NCI-H2196 treated with DMSO at 0.1 percent for 48 hours (cell line): ENCODE results near the gene ROCK2.
"Not testable (repeated sequence)": the region's sequence is repeated elsewhere in the genome, so short reads cannot be mapped to it uniquely, and the experiment has no call there.

Experiments
- DNase-seq: peaks from one replicate; lab custom pipeline; 2025; ENCODE audit not compliant: unreplicated experiment; lab: John Stamatoyannopoulos, UW

ROCK2 gene

DNA sequence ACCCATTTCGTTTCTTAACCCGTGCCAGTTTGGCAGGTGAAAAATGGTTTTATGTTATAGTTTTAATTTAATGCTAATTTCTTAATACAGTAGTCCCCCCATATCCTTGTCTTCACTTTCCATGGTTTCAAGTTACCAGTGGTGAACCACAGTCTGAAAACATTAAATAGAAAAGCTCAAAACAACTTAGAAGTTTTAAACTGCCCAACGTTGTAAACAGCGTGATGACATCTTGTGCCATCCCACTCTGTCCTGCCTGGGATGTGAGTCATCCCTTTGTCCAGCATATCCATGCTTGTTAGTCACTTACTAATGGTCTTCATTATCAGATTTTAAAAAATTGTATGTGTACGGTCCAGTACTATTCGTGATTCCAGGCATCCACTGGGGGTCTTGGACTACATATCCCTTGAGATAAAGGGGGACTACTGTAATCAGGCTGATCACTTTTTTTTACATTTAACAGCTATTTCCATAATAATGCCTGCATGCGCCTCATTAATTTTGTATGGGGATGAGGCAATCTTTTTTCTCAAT lies 157.3 kb downstream of the ROCK2 start:
- no peak for DNase-seq

DNA sequence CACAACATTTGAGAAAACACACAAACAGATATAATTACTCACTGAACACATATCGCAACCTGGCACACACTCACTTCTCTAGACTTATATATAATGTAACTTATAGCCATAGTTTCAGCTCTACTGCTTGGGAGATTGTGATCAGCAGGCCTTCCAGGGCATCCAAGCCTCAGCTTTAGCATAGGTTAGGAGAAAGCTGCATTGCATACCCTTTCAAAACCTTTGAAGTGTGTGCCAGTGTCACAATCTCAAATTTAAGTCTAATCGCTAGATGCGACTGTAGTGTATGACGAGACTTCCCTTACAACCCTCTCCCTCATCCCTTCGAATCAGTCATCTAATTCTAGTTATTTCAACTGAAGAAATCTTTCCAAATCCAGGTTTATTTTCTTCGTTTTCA lies 158.3 kb downstream of the ROCK2 start:
- DNase-seq = no peak

DNA sequence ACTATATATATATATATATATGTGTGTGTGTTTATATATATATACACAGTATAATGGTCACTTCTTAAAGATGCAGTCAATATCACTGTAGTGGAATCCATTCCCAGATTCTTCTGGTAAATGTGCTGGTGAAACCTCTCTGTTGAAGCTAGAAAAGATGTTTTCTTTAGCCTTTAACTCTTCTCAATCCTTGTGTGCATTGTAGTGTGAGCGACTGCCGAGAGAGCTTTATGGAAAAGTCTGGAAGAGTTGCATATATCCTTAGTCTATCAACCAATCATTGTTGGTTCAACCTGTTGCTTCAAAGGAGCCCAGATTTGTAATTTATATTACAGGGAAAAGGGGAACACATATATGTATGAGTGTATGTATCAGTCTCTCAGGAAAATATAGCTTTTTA lies 161.5 kb downstream of the ROCK2 start:
- no peak for DNase-seq

DNA sequence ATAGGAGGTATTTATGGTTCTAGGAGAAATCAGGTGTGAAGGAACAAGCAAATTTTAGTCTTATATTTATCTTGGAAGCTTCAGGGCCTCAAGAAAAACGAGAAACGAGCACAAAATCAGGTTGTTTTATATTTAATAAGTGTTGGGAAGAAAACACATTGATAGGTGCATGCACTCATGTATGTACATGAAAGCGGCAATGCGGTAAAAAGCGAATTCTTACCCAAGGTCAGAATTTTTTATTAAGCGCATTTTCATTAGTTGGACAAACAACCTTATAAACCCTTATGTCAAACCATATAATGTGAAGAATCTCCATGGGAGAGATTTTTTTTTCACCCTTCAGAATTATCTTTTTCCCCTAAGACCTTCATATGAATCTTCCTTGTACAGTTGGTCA lies 163.8 kb downstream of the ROCK2 start:
- DNase-seq = no peak

DNA sequence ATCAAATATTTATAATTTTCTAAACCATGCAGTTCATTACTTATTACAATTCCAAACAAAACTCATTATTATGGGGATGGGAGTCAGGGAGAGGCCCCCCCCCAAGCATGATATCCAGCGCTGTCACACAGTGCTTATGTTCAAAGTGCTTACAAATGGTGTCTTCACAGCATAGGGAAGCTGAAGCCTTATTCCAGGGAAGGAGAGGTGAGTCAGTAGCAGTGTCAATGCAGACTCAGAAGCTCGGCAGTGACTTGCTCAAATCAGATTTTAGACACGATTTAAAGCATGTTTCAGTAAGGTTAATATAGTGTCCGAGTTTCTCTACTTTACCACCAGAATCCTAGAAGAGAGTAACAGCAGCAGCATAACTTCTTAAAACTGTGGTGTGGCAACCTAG lies 164.5 kb downstream of the ROCK2 start:
- no peak for DNase-seq

DNA sequence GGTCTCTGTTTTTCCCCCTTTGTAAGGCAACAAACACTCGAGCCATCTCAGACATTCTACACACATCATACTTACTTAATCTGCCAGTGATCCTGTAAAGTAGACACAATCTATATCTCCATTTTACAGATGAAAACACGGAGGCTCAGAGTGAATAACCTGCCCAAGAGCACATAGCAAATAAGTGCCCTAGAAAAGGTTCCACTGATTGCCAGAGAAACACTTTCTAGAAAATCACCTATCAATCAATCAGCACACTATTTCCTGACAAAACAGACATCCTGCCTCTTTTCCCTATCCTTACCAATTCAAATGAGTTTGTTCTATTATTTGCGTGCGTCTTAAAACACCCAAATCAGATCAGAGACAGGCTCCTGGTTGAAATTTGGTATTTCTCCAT lies 165.2 kb downstream of the ROCK2 start:
- DNase-seq = no peak

DNA sequence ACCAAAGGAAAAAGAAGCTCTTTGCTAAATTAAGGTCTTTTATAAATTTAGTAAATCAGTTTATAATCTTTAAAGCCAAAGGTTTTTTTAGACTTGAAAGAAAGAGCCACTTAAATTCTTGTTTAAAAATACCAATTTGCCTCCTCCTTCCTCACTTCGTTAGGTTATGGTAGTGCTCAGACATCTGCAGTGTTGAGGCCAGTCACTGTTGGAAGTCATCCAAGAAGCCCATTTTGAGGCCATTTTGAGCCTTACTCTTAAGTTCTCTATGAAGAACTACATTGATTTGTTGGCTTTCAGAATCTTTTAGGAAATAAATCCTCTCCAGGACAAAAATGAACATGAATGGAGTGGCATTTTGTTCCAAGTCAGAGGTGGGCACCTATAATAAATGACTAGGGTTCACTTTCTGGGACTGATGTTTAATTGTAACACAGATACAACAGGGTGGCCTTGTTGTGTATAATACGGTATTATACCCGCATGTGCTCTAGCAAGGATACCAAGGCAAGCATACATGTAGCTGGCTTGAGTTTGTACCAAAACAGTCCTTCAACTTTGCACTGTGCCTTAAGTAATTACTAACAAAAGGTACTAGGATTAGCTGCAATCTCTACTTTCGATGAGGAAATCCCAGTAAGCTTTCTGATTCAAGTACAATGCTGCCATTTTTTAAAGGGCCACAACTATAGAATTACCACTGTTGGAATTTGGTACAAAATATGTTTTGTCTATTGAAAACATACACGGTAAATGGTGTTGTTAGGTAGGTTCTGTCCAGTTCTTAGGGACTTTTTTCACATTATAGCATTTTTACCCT lies 166.4 kb downstream of the ROCK2 start:
- DNase-seq = no peak

DNA sequence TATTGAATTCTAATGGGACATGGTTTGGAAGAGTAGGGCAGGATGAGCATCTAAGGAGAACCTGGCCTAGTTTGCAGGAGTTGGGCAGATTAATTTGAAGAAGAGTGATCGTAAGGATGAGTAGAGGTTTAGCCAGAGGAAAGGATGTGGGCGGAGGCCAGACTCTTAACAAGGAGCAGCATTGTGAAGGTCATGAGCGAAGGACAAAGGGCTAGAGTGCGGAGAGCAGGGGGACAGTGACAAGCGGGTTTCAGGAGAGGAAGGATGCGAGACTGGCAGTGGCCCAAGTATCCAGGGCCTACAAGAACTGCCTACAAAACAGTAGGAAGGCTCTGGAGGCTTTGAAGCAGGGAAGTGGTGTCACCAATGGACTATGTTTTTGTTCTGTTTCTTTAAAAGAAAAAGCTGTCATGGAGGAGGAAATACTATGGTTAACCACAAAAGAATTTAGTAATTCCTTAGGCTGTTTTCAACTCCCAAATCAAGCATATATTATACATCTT lies 169.1 kb downstream of the ROCK2 start:
- no peak for DNase-seq

DNA sequence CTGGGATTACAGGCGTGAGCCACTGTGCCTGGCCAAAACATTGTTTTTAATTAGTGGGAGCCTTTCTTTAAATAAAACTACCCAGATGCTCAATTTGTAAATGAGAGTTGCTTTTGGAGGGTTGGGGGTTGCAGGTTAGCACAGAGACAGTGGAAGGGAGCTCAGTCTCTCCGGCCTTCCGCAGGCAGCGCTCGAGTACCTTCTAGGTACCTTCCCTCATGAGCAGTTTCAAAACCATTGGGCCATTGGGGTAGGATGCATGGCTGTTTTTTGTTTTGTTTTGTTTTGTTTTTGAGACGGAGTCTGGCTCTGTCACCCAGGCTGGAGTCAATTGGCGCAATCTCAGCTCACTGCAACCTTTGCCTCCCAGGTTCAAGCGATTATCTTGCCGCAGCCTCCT lies 170.2 kb downstream of the ROCK2 start:
- no peak for DNase-seq

DNA sequence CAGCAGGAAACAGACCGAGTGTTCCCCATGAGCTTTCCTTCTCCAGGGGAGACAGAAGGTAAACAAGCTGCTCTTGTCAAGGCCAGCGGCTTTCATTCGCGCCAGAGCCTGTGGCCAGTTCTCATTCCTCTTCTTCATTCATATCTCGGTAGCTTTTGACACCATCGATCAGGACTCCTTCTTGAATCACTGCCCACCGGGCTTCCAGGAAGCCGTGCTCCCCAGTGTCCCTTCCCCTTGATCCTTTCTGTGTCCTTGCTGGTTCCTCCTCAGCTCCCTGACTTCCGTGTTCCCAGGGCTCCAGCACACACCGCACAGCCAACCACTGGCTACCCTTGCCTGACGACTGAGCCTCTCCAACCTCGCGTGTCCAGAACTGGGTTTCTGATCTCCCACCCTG lies 175.1 kb downstream of the ROCK2 start:
- DNase-seq = no peak

DNA sequence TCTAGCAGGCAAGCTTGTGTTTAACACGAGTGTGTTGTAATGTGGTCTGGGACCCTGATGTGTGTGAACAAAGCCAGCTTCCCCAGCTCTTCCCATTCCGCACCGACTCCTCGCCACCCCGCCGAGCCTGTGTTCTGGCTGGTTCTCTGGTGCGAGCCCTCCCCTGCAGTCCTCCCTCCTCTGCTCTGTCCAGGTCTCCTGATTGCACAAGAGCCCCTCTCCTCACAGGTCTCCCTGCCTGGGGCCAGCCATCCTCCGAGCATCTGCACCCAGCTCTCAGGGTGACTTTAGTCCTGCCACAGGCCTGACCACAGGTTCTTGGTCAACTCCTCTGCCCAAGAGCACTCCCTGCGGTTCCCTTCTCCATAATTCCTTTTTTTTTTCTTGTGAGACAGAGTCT lies 175.9 kb downstream of the ROCK2 start:
- no peak for DNase-seq

DNA sequence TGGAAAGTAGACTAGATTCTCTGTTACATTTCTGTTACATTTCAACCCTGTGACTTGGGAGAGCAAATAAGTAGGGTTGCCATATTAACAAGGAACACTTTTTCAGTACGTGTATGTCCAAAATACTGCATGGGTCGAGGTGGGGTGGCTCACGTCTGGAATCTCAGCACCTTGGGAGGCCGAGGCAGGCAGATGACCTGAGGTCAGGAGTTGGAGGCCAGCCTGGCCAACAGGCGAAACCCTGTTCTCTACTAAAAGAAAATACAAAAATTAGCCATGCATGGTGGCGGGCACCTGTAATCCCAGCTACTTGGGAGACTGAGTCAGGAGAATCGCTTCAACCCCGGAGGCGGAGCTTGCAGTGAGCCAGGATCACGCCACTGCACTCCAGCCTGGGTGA lies 178.0 kb downstream of the ROCK2 start:
- no peak for DNase-seq

DNA sequence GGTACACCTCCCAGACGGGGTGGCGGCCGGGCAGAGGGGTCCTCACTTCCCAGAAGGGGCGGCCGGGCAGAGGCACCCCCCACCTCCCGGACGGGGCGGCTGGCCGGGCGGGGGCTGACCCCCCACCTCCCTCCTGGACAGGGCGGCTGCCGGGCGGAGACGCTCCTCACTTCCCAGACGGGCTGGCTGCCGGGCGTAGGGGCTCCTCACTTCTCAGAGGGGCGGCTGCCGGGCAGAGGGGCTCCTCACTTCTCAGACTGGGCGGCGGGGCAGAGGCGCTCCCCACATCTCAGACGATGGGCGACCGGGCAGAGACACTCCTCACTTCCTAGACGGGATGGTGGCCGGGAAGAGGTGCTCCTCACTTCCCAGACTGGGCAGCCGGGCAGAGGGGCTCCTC lies 179.4 kb downstream of the ROCK2 start:
- not testable (repeated sequence) for DNase-seq

DNA sequence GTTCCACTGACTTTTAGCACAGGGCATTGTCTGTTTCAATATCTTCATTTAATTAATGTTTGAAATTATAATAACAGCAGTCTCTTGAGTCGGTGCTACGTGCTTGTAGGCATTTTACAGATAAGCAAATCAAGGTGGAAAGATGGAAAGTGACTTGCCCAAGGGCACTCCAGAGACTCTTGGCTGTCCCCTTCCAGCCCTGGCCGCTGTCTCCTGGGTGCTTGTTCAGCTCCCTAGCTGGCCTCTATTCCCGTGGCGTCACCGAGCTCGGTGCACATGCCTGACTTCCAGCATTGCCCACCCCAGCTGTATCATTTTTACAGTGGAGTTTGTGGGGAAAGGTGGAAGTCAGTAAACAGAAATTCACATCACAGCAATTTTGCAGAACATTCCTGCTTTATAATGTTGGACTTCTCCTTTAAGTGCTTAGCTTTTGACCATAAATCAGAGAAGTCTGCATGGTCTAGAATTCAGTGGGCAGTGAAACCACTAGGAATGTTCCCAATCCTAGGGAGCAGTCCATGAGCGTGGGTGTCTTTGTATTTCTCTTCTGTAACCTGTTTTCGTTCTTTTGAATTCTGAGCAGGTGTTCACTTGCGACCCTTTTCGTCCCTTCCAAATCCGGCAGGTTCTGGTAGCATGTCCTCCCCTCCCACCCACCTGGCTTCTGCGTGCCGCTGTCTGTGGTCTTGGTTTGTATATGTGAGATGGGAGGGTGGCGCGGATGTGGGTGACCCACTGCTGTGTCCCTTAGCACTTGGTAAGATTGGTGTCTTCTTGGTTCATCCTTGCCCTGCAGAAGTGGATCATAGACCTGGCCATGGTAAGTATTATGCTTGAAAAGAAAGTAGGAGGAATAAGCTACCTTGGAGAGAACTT lies 180.8 kb downstream of the ROCK2 start:
- DNase-seq = no peak

DNA sequence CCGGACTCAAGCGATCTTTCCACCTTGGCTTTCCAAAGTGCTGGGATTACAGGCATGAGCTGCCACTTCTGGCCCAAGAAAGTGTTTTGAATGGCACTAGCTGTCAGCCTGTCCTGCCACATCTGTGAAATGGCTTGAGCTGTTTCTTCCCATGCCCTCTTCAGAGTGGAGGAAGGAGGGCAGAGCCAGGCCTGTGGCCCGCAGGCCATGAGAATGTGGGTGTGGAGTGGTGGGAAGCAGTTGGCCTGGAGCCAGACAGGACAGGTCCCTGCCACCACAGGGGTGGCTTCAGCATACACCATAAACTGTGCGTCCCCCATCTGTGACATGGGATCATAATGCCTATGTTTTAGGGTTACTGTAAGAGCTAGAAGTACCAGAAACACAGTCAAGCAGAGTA lies 182.7 kb downstream of the ROCK2 start:
- no peak for DNase-seq

DNA sequence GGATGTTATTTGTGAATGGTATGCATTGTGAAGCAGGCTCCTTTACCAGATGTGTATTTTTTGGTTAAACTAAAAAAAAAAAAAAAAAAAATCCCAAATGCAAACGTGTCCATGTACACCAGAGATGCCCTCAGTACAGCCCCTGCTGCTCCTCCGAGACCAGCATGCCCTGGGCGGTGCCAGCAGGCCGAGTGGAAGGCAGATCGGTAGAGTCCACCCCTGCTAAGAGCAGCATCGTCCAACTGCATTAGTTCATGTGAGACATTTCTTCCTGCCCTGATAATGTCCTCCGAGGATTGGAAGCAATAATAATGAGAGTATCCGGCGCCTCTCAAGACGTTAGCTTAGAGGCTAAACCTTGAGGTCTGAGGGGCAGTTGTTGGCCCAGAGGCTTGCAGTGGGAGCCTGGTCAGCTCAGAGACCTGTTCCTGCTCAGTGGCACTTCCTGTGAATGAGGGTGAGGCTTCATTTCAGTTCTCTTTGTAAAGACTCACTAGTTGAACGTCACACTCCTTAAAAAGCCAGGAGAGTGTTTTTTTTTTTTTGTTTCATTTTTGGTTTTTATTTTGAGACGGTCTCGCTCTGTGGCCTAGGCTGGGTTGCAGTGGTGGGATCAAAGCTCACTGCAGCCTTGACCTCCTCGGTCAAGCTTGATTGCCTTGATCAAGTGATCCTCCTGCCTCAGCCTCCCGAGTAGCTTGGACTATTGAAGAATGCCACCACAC lies 183.5 kb downstream of the ROCK2 start:
- DNase-seq = no peak

DNA sequence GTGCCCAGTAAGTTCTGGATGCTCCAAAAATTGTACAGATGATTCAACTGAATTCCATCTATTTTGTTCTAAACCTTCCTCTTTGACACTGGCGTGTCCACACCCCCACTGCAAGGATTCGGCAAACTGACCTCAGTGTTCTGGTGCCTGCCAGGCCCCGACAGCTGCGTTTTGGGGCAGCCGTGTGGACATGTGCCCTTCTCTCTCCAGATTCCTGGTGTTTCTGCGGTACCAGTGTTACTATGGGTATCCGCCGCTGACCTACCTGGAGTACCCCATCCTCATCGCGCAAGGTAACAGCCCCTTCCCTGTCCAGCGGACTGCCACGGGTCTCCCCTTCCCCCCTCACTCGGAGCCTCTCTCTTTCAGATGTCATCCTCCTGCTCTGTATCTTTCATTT lies 184.2 kb downstream of the ROCK2 start:
- DNase-seq = no peak

DNA sequence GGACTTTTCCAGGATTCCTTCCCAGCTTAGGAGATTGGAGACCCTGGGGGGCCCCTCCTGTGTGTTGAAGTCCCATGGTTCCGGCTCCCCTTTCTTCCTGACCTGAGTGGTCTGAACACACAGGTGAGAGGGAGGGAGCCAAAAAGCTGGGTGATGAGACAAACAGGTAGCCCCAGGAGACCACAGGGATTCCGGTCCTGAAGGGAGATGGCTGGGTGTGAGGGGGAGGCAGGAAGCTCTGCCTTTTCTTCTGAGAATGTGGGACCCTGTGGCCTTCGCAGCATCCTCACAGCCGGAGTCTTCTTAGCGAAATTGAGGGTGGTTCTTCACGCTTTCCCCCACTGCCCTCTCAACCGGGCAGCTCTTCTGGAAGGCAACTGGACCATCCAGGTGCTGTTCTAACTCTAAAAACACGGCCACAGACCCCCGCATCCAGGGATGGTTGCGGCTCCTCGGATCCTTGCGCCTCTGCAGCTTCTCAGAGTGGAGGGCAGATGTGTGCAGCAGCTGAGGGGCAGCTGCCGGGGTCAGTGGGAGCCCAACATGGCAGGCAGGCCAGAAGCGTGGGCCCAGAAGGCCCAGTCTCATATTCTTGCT lies 184.8 kb downstream of the ROCK2 start:
- DNase-seq = no peak

DNA sequence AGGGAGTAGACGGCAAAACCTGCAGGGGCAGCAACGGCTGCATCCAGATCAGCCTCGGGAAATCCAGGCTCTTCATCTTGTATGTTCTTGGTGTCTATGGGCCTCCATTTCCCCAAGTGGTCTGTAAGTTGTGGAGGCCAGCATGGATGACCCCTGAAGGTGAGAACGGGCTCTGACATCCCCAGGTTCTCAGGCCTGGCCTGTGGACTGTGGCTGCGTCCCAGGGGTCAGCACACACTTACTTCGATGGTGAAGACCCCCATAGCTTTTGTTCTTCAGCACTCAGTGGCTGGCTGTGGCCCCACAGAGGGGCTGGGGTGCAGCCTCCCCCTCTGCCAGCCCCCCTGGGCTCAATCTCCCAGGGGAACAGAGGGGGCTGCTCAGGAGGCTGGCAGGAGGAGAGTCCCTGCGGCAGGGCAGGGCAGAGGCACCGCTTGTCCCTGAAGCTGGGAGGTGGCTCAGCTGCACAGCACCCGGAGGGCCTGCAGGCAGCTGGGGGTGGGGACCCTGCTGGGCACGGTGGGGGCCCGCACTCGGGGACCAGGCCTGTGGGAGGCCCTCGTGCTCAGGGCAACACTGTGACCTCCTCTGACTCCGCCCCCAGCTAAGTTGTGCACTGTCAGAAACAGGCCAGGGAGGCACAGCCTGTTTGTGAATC lies 185.4 kb downstream of the ROCK2 start:
- no peak for DNase-seq

DNA sequence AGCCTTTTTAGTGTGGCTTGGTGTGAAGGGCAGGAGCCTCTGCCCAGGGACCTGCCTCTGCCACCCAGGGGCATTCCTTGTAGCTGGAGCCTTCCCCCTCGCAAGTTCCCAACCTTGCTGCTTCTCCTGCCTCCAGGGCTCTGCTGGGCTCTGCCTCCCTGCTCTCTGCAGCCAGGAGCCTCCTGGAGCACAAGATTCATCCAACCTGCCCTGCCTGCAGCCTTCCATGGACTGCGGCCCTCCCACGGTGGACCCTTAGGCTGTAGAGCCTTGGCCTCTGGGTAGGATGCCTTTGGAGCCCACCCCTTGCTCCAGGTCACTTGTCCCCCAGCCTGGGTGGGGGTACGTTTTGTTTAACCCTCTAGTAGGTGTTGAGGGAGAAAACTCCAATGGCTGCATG lies 186.7 kb downstream of the ROCK2 start:
- no peak for DNase-seq
